Fibroblast of pulmonary artery (primary cell): ENCODE measurements around the gene CCDC89.

Experiments used
- DNase-seq: peaks from one replicate; pipeline ENCODE4 v3.0.0-alpha.2; 2010; ENCODE audit warnings: low read depth
- H3K4me3 ChIP-seq: replicated peaks from 2 replicates; pipeline ENCODE4 v1.5.1; 2011; ENCODE audit warnings: low read depth, mild to moderate bottlenecking, control low read depth, low read length, moderate library complexity
- TF ChIP-seq, protein P1 (sequence below): IDR thresholded peaks from 2 replicates; pipeline ENCODE4 v1.5.1; 2011; ENCODE audit warnings: mild to moderate bottlenecking, control low read depth, low read length, inconsistent platforms; ENCODE audit errors: missing control alignments

The CCDC89 gene

DNA sequence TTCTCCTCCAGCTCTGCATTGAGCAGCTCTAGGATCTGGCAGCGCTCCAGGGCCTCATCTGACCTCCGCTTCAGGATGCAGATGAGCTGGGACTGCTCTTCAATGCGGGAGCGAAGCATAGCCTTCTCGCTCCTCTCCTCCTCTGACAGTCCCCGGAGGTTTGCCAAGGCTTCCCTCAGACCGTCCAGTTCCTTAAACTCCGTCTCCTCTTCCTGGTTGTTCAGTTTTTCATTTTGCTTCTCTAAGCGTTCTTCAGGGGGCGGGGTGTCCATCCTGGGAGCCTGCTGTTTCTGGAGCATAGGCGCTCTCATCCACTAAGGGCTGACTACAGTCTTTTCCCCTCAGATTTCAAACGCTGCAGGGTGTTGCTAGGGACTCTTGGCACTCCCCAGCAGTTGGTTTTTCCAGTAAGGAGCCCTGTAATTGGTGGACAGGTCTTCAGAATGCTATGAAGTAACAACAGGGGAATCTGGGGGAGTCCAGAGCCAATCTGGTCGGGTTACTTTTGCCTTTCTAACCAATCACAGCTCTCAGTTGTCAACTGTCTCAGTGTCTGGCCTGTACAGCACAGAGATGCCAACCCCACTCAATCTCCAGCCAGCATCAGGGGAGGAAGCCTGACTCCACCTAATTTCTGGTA is at the start of gene CCDC89:
TSS of gene CCDC89 (minus strand) at position 376 of the 640 bp plus-strand sequence. CDS start at position 311, 65 bp downstream.
- peak within 1 kb of the TSS; percentile 53 for H3K4me3 ChIP-seq
- peak; percentile 98 for DNase-seq

DNA sequence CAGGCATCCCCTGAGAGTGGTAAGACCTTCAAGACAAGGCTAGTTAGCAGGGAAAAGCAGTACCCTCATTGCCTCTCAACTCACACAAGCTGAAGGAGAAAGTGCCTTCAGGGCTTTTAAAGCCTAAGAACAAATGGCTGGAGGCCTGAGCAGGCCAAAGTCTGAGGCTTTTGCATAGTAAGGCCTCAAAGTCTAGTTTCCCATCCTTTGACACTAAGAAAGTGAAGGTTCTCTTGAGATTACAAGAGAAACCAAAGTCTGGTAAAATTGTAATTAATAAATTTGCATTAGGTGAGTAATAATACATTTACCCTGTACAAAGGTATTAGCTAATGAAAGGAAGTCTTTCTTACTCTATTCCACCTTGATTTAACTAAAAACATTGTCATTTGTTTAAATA is 47.0 kb upstream of the CCDC89 start:
- no peak overlapping the region for H3K4me3 ChIP-seq
- no peak for DNase-seq
- TF ChIP-seq, protein P1, sequence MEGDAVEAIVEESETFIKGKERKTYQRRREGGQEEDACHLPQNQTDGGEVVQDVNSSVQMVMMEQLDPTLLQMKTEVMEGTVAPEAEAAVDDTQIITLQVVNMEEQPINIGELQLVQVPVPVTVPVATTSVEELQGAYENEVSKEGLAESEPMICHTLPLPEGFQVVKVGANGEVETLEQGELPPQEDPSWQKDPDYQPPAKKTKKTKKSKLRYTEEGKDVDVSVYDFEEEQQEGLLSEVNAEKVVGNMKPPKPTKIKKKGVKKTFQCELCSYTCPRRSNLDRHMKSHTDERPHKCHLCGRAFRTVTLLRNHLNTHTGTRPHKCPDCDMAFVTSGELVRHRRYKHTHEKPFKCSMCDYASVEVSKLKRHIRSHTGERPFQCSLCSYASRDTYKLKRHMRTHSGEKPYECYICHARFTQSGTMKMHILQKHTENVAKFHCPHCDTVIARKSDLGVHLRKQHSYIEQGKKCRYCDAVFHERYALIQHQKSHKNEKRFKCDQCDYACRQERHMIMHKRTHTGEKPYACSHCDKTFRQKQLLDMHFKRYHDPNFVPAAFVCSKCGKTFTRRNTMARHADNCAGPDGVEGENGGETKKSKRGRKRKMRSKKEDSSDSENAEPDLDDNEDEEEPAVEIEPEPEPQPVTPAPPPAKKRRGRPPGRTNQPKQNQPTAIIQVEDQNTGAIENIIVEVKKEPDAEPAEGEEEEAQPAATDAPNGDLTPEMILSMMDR, result no peak

More for the DNA sequence above, at the start of gene CCDC89:
- TF ChIP-seq, protein P1, result no peak

DNA sequence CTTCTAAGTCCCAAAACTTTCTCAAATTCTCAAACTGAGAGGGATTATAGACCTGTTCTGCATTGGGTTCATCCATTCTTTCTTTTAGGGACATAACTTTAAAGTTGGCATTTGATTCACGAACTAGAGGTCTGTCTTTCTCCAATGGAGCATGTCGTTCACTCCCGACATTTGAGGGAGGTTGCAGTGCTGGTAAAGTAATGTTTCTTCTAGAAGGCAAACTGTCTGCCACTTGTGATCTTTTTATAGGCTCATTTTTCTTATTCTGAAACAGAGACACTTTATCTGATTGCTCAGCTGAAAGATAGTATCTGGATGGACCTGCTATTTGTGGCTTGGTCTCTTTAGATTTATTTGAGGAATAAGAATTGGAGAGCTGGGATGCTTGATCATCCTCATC is 40.4 kb upstream of the CCDC89 start:
- DNase-seq, result no peak
- no peak overlapping the region for H3K4me3 ChIP-seq
- TF ChIP-seq, protein P1, result no peak

DNA sequence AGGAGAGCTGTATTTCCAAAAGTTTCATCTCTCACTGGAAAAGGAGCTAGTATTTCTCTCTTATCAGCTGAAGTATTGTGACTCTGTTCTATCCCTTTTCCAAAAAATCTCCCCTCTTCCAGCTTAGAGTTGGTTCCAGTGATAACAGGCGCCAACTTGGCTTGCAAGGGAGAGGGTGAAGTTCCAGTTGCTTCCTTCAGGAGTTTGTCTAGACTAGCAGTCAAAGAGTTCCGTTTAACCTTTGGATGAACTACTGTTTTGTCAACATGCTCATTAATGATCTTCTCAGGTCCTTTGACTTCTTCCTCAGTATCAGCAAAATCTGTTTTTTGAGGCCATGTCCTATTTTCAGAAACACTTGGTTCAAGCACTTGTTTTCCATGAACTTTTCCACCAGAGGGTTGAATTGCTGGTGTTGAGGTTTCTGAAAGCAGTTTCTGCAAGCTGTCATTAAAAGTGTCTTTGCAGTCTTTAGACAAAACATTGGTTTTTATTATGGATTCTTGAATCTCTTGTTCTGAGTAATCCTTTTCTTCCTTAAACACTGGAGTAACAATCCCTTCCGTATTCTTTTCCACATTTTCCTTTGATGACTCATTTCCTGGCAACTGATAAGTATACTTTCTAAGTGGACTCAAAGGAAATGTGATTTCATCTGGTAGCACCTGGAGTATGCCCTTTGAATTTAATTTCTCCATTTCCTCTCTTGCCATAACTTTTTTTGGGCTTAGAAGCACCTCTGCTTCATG is 39.7 kb upstream of the CCDC89 start:
- DNase-seq, result peak; percentile 89
- H3K4me3 ChIP-seq, result no peak overlapping the region
- TF ChIP-seq, protein P1, result no peak

DNA sequence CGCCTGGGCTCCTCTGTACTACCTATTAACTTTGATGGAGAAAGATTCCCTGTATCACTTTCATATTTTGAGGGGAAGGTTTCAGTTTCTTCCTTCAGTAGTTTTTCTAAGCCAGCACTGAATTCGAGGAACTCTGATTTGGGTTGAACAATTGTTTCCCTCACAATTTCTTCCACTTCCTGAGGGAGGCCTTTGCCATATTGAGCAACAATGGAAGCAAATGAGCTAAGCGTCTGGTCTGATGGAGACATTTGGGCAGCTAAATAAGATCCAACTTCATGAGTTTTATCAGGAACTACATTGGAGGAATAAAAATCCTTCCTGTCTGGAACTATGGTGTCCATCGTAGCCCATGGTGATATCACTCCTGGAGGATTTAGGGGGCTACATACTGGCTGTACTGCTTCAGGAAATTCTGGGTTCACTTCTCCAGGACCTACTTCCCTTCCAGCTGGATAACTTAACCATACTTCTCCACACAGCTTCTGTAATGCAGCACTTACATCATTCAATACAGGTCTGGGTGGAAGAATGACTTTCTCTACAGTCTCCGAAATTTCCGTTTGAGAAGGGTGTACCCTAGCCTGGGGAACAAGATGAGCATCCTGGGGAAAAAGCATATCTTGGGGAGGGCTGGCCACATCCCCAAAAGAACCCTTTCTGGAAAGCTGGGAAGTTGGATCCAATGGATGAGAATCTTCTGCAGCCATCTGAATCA is 38.9 kb upstream of the CCDC89 start:
- H3K4me3 ChIP-seq, result no peak overlapping the region
- DNase-seq, result peak; percentile 69
- TF ChIP-seq, protein P1, result no peak

DNA sequence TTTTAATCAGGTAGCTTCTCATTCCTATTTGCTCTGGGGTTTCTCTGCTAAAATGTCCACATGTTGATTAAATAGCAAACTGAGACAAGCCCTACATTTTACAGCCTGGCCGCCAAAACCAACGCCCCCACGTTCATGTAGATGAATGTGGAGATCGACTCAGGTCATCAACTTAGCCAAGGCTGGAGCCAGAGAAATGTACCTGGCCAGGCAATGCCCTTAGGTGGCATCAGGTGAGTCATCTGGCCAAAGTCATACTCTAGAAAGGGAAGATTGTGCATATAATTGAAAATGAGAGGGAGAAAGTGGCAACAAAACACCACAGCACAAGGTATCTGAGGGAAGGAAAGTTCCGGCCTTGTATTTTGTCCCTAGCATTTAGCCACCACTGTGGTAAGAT is 37.1 kb upstream of the CCDC89 start:
- TF ChIP-seq, protein P1, result no peak
- no peak for DNase-seq
- H3K4me3 ChIP-seq, result no peak overlapping the region
